Stomach smooth muscle (tissue), 2 donors: Measurements from ENCODE around the gene ADGRL3.

Experiments used
- H3K27ac ChIP-seq: one replicate; pipeline ENCODE4 v1.7.0; 2013; ENCODE audit warnings: mild to moderate bottlenecking, low read length, inconsistent platforms
- H3K27me3 ChIP-seq, 2 donors: one replicate each; pipeline ENCODE4 v1.7.0; 2013; ENCODE audit warnings: low read length in 2 of 2; ENCODE audit not compliant: insufficient read depth in 2 of 2, control insufficient read depth in 1 of 2
- H3K36me3 ChIP-seq, 2 donors: one replicate each; pipeline ENCODE4 v1.7.0; 2013; ENCODE audit warnings: low read length in 2 of 2; ENCODE audit not compliant: control insufficient read depth in 2 of 2, insufficient read depth in 2 of 2
- H3K4me1 ChIP-seq: one replicate; pipeline ENCODE4 v1.7.0; 2013; ENCODE audit warnings: low read length; ENCODE audit not compliant: control insufficient read depth, insufficient read depth
- H3K4me3 ChIP-seq, 2 donors: one replicate each; pipeline ENCODE4 v1.7.0; 2013; ENCODE audit warnings: low read length in 2 of 2
- H3K9ac ChIP-seq, 2 donors: one replicate each; pipeline ENCODE4 v1.7.0; 2013; ENCODE audit warnings: low read length in 2 of 2, mild to moderate bottlenecking in 1 of 2
- H3K9me3 ChIP-seq, 2 donors: one replicate each; pipeline ENCODE4 v1.7.0; 2013; ENCODE audit warnings: low read length in 2 of 2; ENCODE audit not compliant: control insufficient read depth in 2 of 2
- donor health status: healthy.
- donor health status: Pancreatic carcinoma.

The ADGRL3 gene

DNA sequence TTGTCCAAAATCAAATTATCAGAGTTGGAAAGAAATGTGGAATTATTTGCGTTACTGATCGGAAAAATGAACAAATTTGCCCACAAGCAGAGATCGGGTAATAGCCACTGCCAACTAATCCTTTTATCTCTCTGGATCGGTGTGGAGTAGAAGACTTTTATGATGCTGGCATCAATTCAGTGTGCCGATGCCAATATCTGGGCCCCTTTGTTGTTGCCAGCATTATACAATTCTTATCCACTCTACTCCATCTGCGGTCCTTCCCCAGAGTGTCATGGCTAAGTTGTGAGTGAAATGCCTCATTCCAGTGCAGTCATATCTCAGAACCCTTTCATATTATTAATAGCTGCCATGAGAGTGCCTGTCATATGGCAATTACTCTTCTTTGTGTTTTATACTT lies 660.2 kb downstream of the ADGRL3 start:
- Histone ChIP-seq H3K4me3 (no peak overlapping the region), H3K27me3 (no peaks in the 10 kb centered on the region), H3K9ac (no peak overlapping the region), H3K36me3 (no peaks in the 10 kb centered on the region), H3K9me3 (no peaks in the 10 kb centered on the region), H3K4me1 (no peaks in the 10 kb centered on the region), H3K27ac (no peak overlapping the region)

- H3K9ac ChIP-seq: no peak overlapping the region
- H3K27me3 ChIP-seq: no peaks in the 10 kb centered on the region
- H3K9me3 ChIP-seq: no peaks in the 10 kb centered on the region
- H3K4me3 ChIP-seq: no peak overlapping the region
- H3K27ac ChIP-seq: no peak overlapping the region
- H3K4me1 ChIP-seq: no peaks in the 10 kb centered on the region
- no peaks in the 10 kb centered on the region for H3K36me3 ChIP-seq
These were observed 664.2 kb downstream of the ADGRL3 start for GRCh38 chr4:61864286-61864685.

DNA sequence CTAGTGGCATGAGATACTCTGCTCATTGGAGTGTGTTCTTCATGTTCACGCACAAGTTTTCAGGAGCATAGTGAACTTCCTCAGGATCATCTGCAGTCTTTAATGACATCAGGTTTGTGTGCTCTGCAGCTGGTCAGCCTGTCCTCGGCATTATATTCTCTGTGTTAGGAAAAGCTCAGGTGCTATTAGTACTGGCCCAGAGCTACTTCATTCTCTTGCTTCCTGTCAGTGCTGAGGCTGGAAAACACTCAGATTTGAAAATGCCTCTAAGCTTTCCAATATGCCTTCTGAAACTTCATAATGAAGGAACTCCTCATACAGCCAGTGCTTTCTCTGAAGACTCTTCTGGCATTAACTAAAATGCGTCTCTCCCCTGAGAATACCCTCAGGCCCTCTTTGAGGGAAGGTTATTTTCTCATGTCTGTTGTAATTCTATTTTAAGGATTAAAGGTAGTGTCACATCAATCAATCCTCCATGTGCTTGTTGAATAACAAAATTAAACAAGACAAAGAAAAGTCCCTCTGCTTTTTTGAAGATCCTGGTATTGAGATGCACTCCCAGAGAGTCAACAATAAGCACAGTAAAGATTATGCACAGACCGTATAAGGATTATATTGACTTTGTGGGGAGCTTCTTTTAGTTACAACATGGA lies 666.4 kb downstream of the ADGRL3 start:
- Histone ChIP-seq H3K27me3 (no peaks in the 10 kb centered on the region), H3K4me1 (no peaks in the 10 kb centered on the region), H3K27ac (no peak overlapping the region), H3K36me3 (no peaks in the 10 kb centered on the region), H3K9me3 (no peaks in the 10 kb centered on the region), H3K9ac (no peak overlapping the region), H3K4me3 (no peak overlapping the region)

DNA sequence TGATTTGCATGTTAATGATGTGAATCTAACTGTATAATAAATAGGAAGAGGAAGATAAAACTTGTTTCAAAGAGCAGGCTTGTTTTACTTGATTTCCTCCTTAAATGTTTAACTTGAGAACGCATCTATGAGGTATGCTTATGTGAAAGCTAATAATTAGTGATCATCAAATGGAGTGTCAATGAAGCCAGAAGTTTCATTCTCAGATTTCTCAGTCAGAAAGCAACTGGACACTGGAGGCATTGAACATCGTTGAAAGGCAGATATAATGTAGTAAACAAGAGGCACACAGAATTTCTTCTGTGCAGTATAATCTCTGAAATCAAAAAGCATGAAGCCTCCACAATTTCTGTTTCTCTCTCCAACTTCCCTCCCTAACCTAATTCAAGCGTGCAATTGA lies 672.9 kb downstream of the ADGRL3 start:
- Histone ChIP-seq H3K27me3 (no peaks in the 10 kb centered on the region), H3K9ac (no peak overlapping the region), H3K36me3 (no peaks in the 10 kb centered on the region), H3K27ac (no peak overlapping the region), H3K4me3 (no peak overlapping the region), H3K9me3 (no peaks in the 10 kb centered on the region), H3K4me1 (no peaks in the 10 kb centered on the region)

DNA sequence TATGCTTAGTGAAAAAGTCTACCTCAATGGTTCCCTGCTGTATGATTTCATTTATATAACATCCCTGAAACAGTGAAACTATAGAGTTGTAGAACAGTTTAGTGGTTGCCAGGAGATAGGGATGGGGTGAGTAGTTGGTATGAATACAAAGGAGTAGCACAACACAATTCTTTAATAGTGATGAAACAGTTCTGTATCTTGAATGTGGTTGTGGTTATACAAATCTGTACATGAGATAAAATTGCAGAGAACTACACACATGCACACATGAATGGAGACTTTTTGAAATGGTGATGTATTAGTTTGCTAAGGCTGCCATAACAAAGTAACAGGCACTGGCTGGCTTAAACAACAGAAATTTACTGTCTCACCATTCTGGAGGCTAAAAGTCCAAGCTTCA lies 677.1 kb downstream of the ADGRL3 start:
- Histone ChIP-seq H3K36me3 (no peaks in the 10 kb centered on the region), H3K9me3 (no peaks in the 10 kb centered on the region), H3K9ac (no peak overlapping the region), H3K4me1 (no peaks in the 10 kb centered on the region), H3K27ac (no peak overlapping the region), H3K27me3 (no peaks in the 10 kb centered on the region), H3K4me3 (no peak overlapping the region)

DNA sequence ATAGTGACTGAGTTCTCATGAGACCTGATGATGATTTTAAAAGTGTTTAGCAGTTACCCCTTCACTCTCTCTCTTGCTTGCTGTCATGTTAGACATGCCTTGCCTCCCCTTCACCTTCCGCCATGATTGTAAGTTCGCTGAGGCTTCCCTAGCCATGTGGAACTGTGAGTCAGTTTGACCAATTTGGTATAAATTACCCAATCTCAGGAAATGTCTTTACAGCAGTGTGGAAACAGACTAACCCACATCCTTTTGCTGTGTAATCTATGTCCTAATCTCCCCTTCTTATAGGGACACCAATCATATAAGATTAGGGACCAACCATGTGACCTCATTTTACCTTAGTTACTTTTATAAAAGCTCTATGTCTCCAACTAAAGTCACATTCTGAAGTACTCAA lies 677.8 kb downstream of the ADGRL3 start:
- Histone ChIP-seq H3K27me3 (no peaks in the 10 kb centered on the region), H3K9me3 (no peaks in the 10 kb centered on the region), H3K36me3 (no peaks in the 10 kb centered on the region), H3K27ac (no peak overlapping the region), H3K9ac (no peak overlapping the region), H3K4me1 (no peaks in the 10 kb centered on the region), H3K4me3 (no peak overlapping the region)

GRCh38 chr4:61882381-61882780 lies 682.3 kb downstream of the ADGRL3 start:
- Histone ChIP-seq H3K36me3 (no peaks in the 10 kb centered on the region), H3K9me3 (no peaks in the 10 kb centered on the region), H3K4me1 (no peaks in the 10 kb centered on the region), H3K4me3 (no peak overlapping the region), H3K9ac (no peak overlapping the region), H3K27me3 (no peaks in the 10 kb centered on the region), H3K27ac (no peak overlapping the region)

GRCh38 chr4:61886131-61886530 lies 686.0 kb downstream of the ADGRL3 start:
- H3K27ac ChIP-seq: no peak overlapping the region
- no peak overlapping the region for H3K9ac ChIP-seq
- no peaks in the 10 kb centered on the region for H3K27me3 ChIP-seq

DNA sequence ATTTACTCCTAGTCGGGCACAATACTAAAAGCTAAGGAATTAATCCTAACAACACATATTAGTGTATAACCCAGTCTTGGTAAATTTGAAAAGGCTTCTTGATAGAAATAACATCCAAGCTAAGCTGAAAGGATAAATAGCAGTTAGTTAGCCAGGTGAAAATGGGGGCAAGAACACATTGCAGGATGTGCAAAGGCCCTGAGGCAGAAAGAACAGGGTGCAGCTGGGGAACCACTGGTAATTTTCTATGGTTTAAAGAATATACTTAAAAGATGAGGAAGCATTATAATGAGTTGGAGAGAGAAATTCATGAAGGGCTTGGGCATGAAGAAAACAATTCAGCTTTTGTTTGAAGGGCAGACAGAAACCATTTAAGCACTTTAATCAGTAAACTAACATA lies 689.0 kb downstream of the ADGRL3 start:
- Histone ChIP-seq H3K9ac (no peak overlapping the region), H3K4me3 (no peak overlapping the region), H3K27ac (no peak overlapping the region), H3K27me3 (no peaks in the 10 kb centered on the region), H3K36me3 (no peaks in the 10 kb centered on the region), H3K4me1 (no peaks in the 10 kb centered on the region), H3K9me3 (no peaks in the 10 kb centered on the region)

More at GRCh38 chr4:61886131-61886530, 686.0 kb downstream of the ADGRL3 start:
- Histone ChIP-seq H3K4me1 (no peaks in the 10 kb centered on the region), H3K9me3 (no peaks in the 10 kb centered on the region), H3K36me3 (no peaks in the 10 kb centered on the region), H3K4me3 (no peak overlapping the region)

GRCh38 chr4:61890321-61890720 lies 690.2 kb downstream of the ADGRL3 start:
- H3K9me3 ChIP-seq: no peaks in the 10 kb centered on the region
- H3K4me3 ChIP-seq: no peak overlapping the region
- no peak overlapping the region for H3K27ac ChIP-seq
- no peaks in the 10 kb centered on the region for H3K27me3 ChIP-seq
- H3K36me3 ChIP-seq: no peaks in the 10 kb centered on the region
- H3K4me1 ChIP-seq: no peaks in the 10 kb centered on the region
- H3K9ac ChIP-seq: no peak overlapping the region

DNA sequence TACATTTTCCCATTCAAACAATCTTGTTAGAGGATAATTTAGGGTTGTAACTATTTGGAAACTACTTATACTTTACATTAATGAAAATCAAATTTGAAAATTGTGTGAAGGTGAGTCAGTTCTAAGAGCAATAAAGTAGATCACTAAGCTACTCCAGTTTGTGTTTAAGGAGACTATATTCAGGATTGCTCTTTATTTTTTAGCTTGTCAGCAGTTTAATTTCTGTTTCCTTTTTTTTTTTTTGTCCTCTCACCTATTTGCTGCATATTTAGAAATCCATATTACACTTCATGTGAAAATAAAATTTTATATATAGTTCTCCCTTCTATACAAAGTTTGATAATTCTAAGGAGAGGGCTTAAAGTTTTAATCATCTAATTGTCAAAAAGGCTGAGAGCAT lies 691.8 kb downstream of the ADGRL3 start:
- Histone ChIP-seq H3K9ac (no peak overlapping the region), H3K9me3 (no peaks in the 10 kb centered on the region), H3K27me3 (no peaks in the 10 kb centered on the region), H3K4me3 (no peak overlapping the region), H3K4me1 (no peaks in the 10 kb centered on the region), H3K27ac (no peak overlapping the region), H3K36me3 (no peaks in the 10 kb centered on the region)
